HG02973 (cell line): ENCODE results near the gene PPRC1.

Experiments
- ATAC-seq: cut with Tn5 transposase; IDR thresholded peaks from one replicate; pipeline ENCODE4 v1.9.1; 2021; ENCODE audit warnings: moderate library complexity; ENCODE audit not compliant: unreplicated experiment

Gene PPRC1, protein sequence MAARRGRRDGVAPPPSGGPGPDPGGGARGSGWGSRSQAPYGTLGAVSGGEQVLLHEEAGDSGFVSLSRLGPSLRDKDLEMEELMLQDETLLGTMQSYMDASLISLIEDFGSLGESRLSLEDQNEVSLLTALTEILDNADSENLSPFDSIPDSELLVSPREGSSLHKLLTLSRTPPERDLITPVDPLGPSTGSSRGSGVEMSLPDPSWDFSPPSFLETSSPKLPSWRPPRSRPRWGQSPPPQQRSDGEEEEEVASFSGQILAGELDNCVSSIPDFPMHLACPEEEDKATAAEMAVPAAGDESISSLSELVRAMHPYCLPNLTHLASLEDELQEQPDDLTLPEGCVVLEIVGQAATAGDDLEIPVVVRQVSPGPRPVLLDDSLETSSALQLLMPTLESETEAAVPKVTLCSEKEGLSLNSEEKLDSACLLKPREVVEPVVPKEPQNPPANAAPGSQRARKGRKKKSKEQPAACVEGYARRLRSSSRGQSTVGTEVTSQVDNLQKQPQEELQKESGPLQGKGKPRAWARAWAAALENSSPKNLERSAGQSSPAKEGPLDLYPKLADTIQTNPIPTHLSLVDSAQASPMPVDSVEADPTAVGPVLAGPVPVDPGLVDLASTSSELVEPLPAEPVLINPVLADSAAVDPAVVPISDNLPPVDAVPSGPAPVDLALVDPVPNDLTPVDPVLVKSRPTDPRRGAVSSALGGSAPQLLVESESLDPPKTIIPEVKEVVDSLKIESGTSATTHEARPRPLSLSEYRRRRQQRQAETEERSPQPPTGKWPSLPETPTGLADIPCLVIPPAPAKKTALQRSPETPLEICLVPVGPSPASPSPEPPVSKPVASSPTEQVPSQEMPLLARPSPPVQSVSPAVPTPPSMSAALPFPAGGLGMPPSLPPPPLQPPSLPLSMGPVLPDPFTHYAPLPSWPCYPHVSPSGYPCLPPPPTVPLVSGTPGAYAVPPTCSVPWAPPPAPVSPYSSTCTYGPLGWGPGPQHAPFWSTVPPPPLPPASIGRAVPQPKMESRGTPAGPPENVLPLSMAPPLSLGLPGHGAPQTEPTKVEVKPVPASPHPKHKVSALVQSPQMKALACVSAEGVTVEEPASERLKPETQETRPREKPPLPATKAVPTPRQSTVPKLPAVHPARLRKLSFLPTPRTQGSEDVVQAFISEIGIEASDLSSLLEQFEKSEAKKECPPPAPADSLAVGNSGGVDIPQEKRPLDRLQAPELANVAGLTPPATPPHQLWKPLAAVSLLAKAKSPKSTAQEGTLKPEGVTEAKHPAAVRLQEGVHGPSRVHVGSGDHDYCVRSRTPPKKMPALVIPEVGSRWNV (N-terminal part only)

DNA sequence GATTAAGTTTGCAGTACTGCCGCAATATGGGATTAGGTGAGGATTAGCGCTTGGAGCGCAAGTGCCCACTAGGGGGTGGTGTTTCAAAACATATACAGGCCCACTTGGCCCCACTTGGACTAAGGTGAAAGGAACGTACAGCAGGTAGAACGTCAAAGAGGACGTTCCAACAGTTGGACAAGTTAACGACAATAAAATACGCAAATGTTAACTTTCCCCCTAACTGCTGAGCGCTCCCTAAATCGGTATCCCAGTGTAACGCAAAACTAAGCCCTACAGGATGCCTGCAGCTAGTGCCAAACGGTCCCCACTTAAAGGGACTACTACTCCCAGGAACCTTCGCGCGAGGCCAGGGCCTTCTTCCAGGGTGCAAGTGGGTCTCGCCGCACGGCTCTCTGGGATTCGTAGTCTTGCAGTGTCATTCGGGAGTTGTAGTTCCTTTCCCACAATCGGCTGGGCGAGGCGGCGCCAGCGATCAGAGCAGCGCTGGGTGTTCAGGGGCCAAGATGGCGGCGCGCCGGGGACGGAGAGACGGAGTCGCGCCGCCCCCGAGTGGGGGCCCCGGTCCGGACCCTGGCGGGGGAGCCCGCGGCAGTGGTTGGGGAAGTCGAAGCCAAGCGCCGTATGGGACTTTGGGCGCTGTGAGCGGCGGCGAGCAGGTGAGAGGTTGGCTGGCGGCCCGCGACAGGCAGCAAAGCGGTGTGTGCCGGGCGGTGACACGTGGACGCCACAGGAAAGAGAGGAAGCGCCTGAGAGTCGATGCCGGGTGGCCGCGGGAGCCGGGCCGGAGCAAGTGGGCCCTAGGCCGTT, at the start of gene PPRC1:
TSS of gene PPRC1 (plus strand) at position 478 of the 810 bp plus-strand sequence. CDS start at position 507, 29 bp downstream.
- ATAC-seq, result peak; percentile 91

DNA sequence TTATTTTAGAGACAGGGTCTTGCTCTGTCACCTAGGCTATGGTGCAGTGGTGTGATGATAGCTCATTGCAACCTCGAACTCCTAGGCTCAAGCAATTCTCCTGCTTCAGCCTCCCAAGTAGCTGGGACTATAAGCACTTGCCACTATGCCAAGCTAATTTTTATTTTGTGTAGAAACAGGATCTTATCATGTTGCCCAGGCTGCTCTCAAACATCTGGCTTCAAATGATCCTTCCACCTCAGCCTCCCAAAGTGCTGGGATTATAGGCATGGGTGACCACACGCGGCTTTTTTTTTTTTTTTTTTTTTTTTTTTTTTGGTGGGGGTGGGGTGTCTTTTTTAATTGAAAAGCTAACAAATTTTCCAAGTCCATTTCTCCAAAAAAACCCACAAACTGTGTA, 49.3 kb upstream of the PPRC1 start:
- no peak for ATAC-seq

DNA sequence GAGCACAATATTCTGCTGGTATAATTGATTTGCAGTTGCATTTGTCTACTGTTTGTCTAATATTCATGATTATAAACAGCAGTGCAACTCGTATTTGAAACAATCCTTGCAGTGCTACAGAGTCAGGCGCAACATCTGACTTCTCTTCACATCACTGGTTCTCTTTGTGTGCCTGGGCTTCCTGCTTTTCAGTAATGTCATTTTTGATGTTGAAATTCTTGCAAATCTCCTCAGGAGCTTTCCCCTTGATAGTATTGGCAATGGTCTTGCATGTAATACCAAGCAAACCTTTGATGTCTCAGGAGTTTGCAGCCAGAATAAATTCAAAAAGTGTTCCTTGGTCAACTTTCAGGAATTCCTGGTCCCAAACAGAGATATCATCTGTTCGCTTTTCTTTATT, 47.5 kb upstream of the PPRC1 start:
- no peak for ATAC-seq

DNA sequence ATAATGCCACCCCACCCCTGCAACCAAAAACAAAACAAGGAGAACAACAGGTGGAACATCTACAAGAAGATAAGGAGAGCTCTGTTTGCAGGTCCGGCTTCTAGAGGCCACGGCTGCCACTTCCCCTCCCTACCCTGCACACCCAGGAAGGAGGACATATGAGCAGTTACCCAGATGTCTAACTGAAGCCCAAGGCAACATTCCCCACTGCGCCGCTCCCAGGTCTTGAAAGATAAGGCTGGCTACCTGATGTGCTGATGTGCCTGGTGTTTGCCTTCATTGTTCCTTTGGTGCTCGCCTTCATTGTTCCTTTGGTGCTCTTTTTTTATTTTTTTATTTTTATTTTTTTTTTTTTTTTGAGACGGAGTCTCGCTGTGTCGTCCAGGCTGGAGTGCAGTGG, 46.6 kb upstream of the PPRC1 start:
- no peak for ATAC-seq

DNA sequence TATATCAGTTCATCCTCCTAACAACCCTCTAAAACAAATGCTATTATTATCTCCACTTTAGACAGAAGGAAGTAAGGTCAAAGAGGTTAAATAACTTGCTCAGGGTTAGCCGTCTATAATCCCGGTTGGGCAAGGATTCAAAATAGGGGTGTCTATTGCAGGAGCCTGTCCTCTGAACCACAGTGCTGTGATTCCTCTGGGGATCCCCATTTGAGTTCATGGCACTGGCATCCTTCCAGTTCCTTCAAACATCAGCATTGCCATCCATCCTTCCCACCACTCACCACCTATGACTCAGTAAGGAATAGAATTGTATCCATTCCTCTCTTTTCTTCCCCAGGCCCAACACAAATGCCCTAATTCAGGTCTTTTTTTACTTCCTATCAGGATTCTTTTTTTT, 42.1 kb upstream of the PPRC1 start:
- no peak for ATAC-seq

DNA sequence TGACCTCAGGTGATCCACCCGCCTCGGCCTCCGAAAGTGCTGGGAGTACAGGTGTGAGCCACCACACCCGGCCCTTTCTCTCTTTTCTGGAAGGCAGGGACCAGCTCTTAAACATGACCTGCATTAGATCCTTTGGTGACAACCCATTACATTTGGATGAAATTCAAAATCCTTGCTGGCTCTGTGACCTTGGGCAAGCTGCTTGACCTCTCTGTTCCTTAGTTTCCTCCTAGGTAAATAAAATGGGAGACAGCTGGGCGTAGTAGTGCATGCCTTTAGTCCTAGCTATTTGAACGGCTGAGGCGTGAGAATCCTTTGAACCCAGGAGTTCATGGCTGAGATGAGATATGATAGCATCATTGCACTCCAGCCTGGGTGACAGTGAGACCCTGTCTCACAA, 36.4 kb upstream of the PPRC1 start:
- no peak for ATAC-seq

DNA sequence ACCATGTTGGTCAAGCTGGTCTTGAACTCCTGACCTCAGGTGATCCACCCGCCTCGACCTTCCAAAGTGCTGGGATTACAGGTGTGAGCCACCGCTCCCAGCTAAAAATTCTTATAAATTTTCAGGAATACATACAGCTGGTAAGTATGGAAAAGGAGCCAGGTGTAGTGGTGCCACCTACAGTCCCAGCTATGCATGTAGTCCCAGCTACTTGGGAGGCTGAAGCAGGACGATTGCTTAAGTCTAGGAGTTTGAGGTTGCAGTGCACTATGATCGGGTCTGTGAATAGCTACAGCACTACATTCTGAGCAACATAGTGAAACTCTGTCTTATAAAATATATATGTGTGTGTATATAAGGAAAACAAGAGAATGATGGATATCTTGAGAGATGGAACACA, 31.7 kb upstream of the PPRC1 start:
- no peak for ATAC-seq

DNA sequence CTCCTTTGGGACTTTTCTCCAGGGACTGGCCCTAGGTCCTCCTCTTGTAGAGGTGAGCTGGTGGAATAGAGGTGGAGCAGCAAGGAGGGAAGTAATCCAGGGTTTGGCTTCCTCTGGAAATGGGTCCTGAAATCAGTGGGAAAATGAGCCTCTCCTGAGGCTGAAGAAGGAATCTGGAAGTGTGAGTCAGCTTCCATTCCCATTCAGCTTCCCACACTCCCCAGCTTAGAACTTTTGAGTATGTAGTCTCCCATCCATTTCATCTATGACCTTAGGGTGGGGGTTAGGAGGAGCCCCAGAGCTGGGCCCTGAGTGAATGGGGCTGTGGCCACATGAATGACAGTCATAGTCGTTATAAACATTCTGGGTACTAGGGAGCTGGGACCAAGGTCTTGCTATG, 30.4 kb upstream of the PPRC1 start:
- no peak for ATAC-seq

DNA sequence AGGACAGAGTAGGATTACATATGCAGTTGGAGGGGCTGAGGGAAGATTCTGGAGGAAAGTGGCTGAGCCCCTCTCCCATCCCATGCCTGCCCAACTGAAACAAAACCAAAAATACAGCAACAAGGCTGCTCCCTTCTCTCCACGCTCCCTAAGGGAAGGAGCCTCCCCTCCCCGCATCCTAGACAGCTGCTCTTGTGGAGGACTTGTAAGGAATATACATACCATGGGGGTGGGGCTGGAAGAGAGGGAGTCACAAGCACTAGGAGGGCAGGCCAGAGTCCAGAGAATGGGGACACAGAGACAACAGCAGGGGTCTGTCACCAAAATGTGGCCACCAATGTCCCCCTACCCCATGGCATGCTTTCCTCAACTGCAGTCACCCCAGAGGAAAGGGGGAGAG, 25.8 kb upstream of the PPRC1 start:
- no peak for ATAC-seq

DNA sequence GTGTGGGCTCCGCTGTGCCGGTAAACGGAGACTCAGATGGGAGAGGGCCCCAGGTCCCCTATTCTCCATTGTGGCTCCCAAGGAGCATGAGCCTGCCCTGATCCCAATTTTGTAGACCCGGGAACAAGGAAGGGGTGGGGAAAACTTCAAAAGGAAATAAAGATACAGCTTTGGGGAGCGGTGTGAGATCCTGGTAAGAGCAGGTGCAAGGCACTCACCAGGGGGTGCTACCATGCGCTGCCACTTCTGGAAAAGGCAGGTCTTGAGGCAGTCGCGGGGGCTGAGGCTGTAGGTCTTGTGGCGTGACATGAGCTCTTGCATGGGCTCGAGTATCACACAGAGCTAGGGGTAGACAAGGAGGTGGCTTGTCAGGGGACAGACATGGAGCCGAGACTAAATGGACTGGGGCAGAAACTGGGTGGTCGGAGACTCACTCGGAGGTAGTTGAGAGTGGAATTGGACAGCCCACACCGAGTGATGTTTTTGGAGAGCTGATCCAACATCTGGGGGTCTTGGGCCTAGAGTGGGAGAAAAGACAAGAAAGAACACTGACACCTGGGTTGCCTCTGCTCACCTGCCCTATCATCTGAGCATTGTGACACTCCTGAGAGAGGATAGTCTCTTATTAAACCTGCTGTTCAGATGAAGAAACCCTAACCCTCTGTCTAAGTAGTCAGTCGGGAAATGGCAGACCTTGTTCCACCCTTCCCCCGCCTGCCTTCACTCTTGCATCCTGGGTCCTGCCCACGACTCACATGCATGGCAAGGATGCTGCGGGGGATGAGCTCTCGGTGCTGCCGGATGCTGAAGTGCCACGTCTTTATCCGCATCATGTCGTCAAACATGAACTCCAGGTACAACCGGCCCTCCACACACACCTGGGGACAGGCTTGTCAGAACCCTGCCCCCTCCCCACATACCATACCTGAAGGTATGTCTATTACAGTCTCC, 23.4 kb upstream of the PPRC1 start:
- ATAC-seq, result no peak

DNA sequence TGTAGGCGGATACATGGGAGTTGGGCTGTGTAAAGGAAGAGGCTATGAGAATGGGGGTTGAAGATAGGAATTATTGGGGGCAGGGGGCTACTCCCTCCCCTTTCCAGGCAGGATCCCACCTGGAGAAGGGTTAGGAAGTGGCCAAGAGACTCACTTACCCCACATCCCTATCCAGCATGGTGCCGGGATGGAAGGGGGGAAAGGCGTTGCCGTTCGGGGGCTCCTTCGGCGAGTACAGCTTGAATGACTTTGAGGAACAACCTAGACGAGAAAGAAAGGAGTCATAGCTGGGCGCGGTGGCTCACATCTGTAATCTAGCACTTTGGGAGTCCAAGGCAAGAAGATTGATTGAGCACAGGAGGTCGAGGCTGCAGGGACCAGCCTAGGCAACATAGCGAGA, 21.6 kb upstream of the PPRC1 start:
- ATAC-seq, result no peak

DNA sequence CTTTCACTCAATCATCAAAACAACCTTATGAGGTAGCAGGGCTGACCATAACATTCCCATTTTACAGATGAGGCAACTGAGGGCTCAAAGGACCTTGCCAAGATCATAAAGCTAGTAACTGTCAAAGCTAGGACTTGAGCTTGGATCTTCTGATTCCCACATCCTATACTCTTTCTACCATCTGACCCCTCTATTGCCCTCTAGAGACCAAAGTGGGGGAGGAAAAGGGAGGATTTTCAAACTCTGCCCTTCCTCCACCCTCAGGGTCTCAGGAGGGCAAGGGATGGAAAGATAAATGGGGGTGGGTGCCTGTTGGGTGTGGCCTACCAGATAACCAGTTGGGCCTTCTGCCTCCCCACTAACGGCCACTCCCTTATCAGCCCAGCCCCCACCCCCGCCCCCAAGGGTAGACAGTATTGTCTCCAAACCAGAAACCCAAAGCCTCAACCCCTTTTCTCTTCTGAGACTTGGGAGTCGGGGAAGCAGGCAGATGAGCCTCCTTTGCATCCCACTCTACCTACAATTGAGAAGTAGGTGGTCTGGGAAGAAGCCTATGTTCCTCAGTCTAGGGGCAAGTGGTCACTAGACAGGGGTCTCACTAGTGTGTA, 20.5 kb upstream of the PPRC1 start:
- no peak for ATAC-seq

DNA sequence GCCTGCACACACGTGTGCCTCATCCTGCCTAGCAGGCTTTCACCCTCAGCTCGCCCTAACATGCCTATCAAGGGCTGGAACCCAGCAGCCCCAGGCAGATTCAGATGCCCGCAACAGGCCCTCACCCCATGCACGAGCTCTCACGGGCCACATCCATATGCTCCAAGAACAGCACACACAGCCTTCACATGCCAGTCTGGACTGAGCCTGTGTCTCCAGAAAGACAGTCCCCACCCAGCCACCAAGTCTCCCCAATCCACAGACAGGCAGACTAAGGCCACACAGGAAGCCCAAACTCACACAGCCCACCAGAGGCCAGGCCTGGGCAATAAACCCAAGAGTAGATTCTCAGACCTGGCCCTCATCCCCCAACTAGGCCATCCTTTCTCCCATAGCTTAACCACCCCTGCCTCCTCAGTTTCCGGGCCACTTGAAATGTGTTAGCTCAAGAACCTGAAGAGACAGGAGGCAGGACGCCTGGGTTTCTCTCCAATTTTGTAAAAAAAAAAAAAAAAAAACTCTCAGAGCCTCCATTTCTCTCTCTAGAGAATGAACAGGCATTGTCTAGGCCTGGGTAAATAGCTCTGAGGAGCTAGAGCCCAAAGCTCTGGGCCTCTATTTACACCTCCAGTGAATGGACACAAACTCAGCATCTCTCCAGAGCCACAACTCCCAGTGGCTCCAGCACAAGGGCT, 19.4 kb upstream of the PPRC1 start:
- ATAC-seq, result no peak

DNA sequence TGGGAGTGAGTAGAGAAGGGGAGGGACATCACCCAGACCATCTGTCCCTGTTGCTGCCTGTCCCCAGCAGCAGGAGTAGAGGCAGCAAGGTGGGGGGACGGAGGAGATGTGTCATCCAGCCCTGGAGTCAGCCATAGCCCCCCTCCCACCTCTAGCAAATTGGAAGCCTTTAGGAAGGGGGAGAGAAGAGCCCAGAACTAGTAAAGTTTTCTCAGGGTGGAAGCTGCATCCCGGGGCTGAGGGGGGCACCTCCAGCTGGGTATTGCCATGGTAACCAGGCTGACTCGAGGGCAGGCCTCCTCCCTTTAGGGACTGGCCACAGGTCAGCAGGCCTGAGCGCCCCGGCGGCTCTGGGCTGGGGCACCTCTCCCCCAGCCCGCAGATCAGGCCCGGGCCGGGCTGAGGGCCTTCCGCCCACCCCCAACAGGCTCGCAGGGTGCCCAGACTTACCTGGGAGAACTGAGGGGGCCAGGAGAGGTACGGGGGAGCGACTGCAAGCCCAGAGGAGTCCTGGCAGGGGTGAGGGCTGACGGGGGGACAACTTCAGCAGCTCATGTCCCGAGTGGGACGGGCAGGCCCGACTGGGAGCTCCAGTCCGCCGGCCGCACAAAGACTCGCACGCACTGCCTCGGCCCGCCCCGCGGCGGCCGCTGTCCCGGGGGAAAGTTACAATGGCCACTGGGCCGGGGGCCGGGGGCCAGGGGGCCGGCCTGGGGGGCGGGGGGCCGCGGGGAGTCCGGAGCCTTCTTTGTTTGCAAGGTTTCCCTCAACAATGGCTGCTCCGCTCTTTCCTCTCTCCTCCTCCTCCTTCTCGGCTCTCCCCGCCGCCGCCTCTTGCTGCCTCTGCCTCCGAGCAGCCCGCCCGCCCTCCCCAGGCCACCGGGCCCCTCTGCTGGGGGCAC, 18.6 kb upstream of the PPRC1 start:
- ATAC-seq, result peak; percentile 6

DNA sequence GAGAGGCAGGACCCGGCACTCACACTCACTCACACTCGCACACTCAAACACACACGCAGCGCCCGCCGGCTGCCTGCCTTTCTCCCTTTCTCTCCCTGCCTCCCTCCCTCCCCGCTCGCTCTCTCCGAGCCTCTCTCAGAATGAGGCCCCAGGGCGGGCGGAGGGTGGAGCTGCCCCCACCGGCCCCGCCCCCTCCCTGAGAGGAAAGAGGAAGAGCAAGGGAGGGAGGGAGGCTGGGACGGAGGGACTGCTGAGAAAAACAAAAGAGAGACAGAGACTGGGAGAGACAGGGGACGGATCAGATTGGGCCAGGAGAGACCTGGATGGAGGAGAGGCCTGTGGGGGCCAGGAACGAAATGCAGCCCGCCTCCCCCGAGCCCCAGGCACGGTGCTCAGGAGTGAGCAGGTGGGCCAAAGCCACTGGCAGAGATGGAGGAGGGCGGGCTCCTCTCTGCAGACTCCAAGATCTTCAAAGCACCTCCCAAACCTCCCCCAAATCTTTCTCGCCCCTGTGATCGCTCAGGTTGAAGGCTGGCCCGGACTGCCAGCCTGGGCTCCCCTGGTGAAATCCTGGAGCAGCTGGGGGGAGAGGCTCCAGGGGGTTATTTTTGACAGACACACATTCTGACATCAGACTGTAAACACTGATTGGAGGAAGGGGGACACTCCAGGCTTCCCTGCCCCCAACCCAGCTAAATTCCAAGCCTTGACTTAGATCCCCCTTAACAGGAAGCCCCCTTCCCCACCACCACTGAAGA, 17.8 kb upstream of the PPRC1 start:
- peak; percentile 50 for ATAC-seq

DNA sequence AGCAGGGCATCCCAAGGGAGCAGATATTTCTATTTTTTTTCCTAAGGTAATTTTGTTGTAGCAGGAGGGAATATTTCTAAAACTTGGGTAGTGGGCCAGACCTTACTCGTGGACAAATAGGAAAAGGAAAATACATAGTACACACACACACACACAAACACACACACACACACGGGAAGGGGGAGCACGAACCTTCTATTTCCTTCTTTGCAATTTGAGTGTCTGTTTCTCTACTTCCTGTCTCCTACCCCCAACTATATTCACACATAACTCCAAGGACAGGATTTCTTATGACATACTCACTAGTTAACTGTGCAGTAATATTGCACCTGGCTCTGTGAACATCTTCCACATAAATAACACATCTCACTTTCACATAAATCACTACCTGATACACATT, 17.1 kb upstream of the PPRC1 start:
- ATAC-seq, result no peak
